Measurements from ENCODE around the gene NLRC5.
"Not testable (repeated sequence)": the region's sequence is repeated elsewhere in the genome, so short reads cannot be mapped to it uniquely, and the experiment has no call there.

The NLRC5 gene

GRCh38 chr16:57055671-57056070, 66.3 kb downstream of the NLRC5 start:
- Histone ChIP-seq H3K27me3 (ENCODE audit: control insufficient read depth, insufficient read depth, low read length) (no peaks in the 10 kb centered on the region), H3K9ac (ENCODE audit: low read length) (no peak overlapping the region), H3K27ac (ENCODE audit: low read depth, low read length) (no peak overlapping the region), H3K4me3 (ENCODE audit: low read length) (no peak overlapping the region), H3K36me3 (ENCODE audit: control insufficient read depth, insufficient read depth, low read length) (peaks cover 19% of the 10 kb centered on the region), H3K4me1 (ENCODE audit: control insufficient read depth, insufficient read depth, low read length) (no peaks in the 10 kb centered on the region)

- peaks cover 22% of the 10 kb centered on the region for H3K36me3 ChIP-seq (ENCODE audit: control insufficient read depth, insufficient read depth, low read length)
- no peaks in the 10 kb centered on the region for H3K27me3 ChIP-seq (ENCODE audit: control insufficient read depth, insufficient read depth, low read length)
- no peak overlapping the region for H3K27ac ChIP-seq (ENCODE audit: low read depth, low read length)
- no peak overlapping the region for H3K9ac ChIP-seq (ENCODE audit: low read length)
- H3K4me1 ChIP-seq (ENCODE audit: control insufficient read depth, insufficient read depth, low read length), result no peaks in the 10 kb centered on the region
- H3K4me3 ChIP-seq (ENCODE audit: low read length), result no peak overlapping the region
Measured at GRCh38 chr16:57058291-57058861, 69.0 kb downstream of the NLRC5 start.

- Histone ChIP-seq H3K27ac (ENCODE audit: low read depth, low read length) (no peak overlapping the region), H3K36me3 (ENCODE audit: control insufficient read depth, insufficient read depth, low read length) (peaks cover 13% of the 10 kb centered on the region), H3K9ac (ENCODE audit: low read length) (no peak overlapping the region)
Measured at GRCh38 chr16:57060323-57061083, 71.1 kb downstream of the NLRC5 start.

GRCh38 chr16:57061084-57061905, 71.9 kb downstream of the NLRC5 start:
- Histone ChIP-seq H3K27me3 (ENCODE audit: control insufficient read depth, insufficient read depth, low read length) (no peaks in the 10 kb centered on the region), H3K4me1 (ENCODE audit: control insufficient read depth, insufficient read depth, low read length) (no peaks in the 10 kb centered on the region), H3K27ac (ENCODE audit: low read depth, low read length) (peak overlapping the region; percentile 38), H3K36me3 (ENCODE audit: control insufficient read depth, insufficient read depth, low read length) (peaks cover 13% of the 10 kb centered on the region), H3K9ac (ENCODE audit: low read length) (no peak overlapping the region), H3K4me3 (ENCODE audit: low read length) (no peak overlapping the region)

More at GRCh38 chr16:57060323-57061083, 71.1 kb downstream of the NLRC5 start:
- no peaks in the 10 kb centered on the region for H3K27me3 ChIP-seq (ENCODE audit: control insufficient read depth, insufficient read depth, low read length)
- H3K4me3 ChIP-seq (ENCODE audit: low read length), result no peak overlapping the region
- no peaks in the 10 kb centered on the region for H3K4me1 ChIP-seq (ENCODE audit: control insufficient read depth, insufficient read depth, low read length)

- no peaks in the 10 kb centered on the region for H3K4me1 ChIP-seq (ENCODE audit: control insufficient read depth, insufficient read depth, low read length)
- H3K4me3 ChIP-seq (ENCODE audit: low read length), result no peak overlapping the region
- peaks cover 13% of the 10 kb centered on the region for H3K36me3 ChIP-seq (ENCODE audit: control insufficient read depth, insufficient read depth, low read length)
- H3K9ac ChIP-seq (ENCODE audit: low read length), result no peak overlapping the region
- H3K27ac ChIP-seq (ENCODE audit: low read depth, low read length), result peak overlapping the region; percentile 48
- H3K27me3 ChIP-seq (ENCODE audit: control insufficient read depth, insufficient read depth, low read length), result no peaks in the 10 kb centered on the region
Measured at GRCh38 chr16:57062329-57062728, 73.0 kb downstream of the NLRC5 start.

- not testable (repeated sequence) for H3K4me1 ChIP-seq (ENCODE audit: control insufficient read depth, insufficient read depth, low read length); H3K4me3 ChIP-seq (ENCODE audit: low read length); H3K27ac ChIP-seq (ENCODE audit: low read depth, low read length); H3K27me3 ChIP-seq (ENCODE audit: control insufficient read depth, insufficient read depth, low read length); H3K9ac ChIP-seq (ENCODE audit: low read length); H3K36me3 ChIP-seq (ENCODE audit: control insufficient read depth, insufficient read depth, low read length)
Measured at GRCh38 chr16:57063189-57063588, 73.8 kb downstream of the NLRC5 start.

GRCh38 chr16:57064995-57065394, 75.6 kb downstream of the NLRC5 start:
- peaks cover 4% of the 10 kb centered on the region for H3K36me3 ChIP-seq (ENCODE audit: control insufficient read depth, insufficient read depth, low read length)
- no peaks in the 10 kb centered on the region for H3K27me3 ChIP-seq (ENCODE audit: control insufficient read depth, insufficient read depth, low read length)
- no peak overlapping the region for H3K9ac ChIP-seq (ENCODE audit: low read length)
- no peaks in the 10 kb centered on the region for H3K4me1 ChIP-seq (ENCODE audit: control insufficient read depth, insufficient read depth, low read length)
- no peak overlapping the region for H3K4me3 ChIP-seq (ENCODE audit: low read length)
- no peak overlapping the region for H3K27ac ChIP-seq (ENCODE audit: low read depth, low read length)

GRCh38 chr16:57066625-57067024, 77.3 kb downstream of the NLRC5 start:
- Histone ChIP-seq H3K4me1 (ENCODE audit: control insufficient read depth, insufficient read depth, low read length) (no peaks in the 10 kb centered on the region), H3K27me3 (ENCODE audit: control insufficient read depth, insufficient read depth, low read length) (no peaks in the 10 kb centered on the region), H3K4me3 (ENCODE audit: low read length) (no peak overlapping the region), H3K9ac (ENCODE audit: low read length) (no peak overlapping the region), H3K36me3 (ENCODE audit: control insufficient read depth, insufficient read depth, low read length) (peaks cover 4% of the 10 kb centered on the region), H3K27ac (ENCODE audit: low read depth, low read length) (no peak overlapping the region)

- Histone ChIP-seq H3K9ac (ENCODE audit: low read length) (no peak overlapping the region), H3K27me3 (ENCODE audit: control insufficient read depth, insufficient read depth, low read length) (no peaks in the 10 kb centered on the region), H3K4me1 (ENCODE audit: control insufficient read depth, insufficient read depth, low read length) (no peaks in the 10 kb centered on the region), H3K36me3 (ENCODE audit: control insufficient read depth, insufficient read depth, low read length) (peaks cover 2% of the 10 kb centered on the region), H3K27ac (ENCODE audit: low read depth, low read length) (no peak overlapping the region), H3K4me3 (ENCODE audit: low read length) (no peak overlapping the region)
Measured at GRCh38 chr16:57067347-57067746, 78.0 kb downstream of the NLRC5 start.

- no peak overlapping the region for H3K27ac ChIP-seq (ENCODE audit: low read depth, low read length)
- H3K9ac ChIP-seq (ENCODE audit: low read length), result no peak overlapping the region
- no peak overlapping the region for H3K4me3 ChIP-seq (ENCODE audit: low read length)
- H3K27me3 ChIP-seq (ENCODE audit: control insufficient read depth, insufficient read depth, low read length), result no peaks in the 10 kb centered on the region
- no peaks in the 10 kb centered on the region for H3K36me3 ChIP-seq (ENCODE audit: control insufficient read depth, insufficient read depth, low read length)
- no peaks in the 10 kb centered on the region for H3K4me1 ChIP-seq (ENCODE audit: control insufficient read depth, insufficient read depth, low read length)
Measured at GRCh38 chr16:57069053-57069452, 79.7 kb downstream of the NLRC5 start.

GRCh38 chr16:57069635-57070370, 80.4 kb downstream of the NLRC5 start:
- no peak overlapping the region for H3K9ac ChIP-seq (ENCODE audit: low read length)
- H3K27ac ChIP-seq (ENCODE audit: low read depth, low read length), result no peak overlapping the region
- H3K36me3 ChIP-seq (ENCODE audit: control insufficient read depth, insufficient read depth, low read length), result peaks cover 5% of the 10 kb centered on the region
- no peaks in the 10 kb centered on the region for H3K27me3 ChIP-seq (ENCODE audit: control insufficient read depth, insufficient read depth, low read length)
- H3K4me1 ChIP-seq (ENCODE audit: control insufficient read depth, insufficient read depth, low read length), result no peaks in the 10 kb centered on the region
- H3K4me3 ChIP-seq (ENCODE audit: low read length), result no peak overlapping the region

GRCh38 chr16:57070424-57070823, 81.1 kb downstream of the NLRC5 start:
- Histone ChIP-seq H3K36me3 (ENCODE audit: control insufficient read depth, insufficient read depth, low read length) (peaks cover 5% of the 10 kb centered on the region), H3K4me1 (ENCODE audit: control insufficient read depth, insufficient read depth, low read length) (no peaks in the 10 kb centered on the region), H3K9ac (ENCODE audit: low read length) (no peak overlapping the region), H3K4me3 (ENCODE audit: low read length) (no peak overlapping the region), H3K27me3 (ENCODE audit: control insufficient read depth, insufficient read depth, low read length) (no peaks in the 10 kb centered on the region), H3K27ac (ENCODE audit: low read depth, low read length) (no peak overlapping the region)

Data from rectal smooth muscle tissue (tissue), 1 donor.